HG03108 (cell line): ENCODE results near the gene CHPT1.
A peak's percentile ranks its signal among the peaks of the same experiment; 100 is the strongest.

Experiments
- ATAC-seq: cut with Tn5 transposase; IDR thresholded peaks from one replicate; pipeline ENCODE4 v1.9.1; 2021; ENCODE audit warnings: moderate library complexity; ENCODE audit not compliant: unreplicated experiment

Gene CHPT1

GRCh38 chr12:101761350-101761749 is 63.9 kb downstream of the CHPT1 start:
- ATAC-seq, result no peak

GRCh38 chr12:101761781-101762180 is 64.3 kb downstream of the CHPT1 start:
- ATAC-seq, result no peak

DNA sequence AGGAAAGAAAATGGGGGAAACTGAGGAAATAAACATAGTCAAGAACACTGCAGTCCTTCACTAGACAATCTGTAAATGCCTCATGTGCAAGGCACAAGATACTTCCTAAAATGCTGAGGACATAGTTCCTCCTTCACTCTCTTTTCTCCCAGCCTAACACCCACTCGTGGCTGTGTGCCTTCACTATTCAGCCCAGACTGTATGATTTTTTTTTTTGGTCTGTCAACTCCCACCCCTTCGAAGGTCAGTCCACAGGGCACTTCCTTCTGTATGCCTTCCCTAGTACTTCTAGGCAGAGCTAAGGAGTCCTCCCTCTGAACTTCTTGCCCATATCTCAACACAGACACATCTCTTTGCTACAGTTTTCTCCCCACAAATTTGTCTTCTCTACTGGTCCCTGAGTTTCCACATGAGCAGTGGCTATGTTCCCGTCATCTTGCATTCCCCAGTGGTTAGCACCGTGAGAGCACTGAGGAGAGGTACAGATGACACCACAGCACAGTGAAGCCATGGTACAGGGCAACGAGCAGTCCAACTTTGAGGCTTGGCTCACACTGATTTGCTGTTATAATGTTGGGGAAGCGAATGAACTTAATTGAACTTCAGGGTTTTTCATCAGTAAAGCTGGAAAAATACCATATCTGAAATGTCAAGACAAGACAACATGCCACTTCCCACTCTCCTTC is 65.9 kb downstream of the CHPT1 start:
- ATAC-seq, result no peak

- no peak for ATAC-seq
Measured at GRCh38 chr12:101764051-101764792, 66.8 kb downstream of the CHPT1 start.

DNA sequence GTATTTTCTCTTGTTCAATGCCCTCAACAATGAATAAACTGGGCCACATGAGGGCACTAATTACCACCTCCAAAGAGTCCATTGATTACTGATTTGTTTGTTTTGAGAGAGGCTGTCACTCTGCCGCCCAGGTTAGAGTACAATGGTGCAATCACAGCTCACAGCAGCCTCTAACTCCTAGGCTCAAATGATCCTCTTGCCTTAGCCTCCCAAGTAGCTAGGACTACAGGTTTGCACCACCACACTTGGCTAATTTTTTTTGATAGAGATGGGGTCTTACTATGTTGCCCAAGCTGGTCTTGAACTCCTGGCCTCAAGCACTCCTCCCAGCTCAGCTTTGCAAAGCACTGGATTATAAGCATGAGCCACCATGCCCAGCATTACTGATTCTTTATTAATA is 70.1 kb downstream of the CHPT1 start:
- ATAC-seq, result no peak

DNA sequence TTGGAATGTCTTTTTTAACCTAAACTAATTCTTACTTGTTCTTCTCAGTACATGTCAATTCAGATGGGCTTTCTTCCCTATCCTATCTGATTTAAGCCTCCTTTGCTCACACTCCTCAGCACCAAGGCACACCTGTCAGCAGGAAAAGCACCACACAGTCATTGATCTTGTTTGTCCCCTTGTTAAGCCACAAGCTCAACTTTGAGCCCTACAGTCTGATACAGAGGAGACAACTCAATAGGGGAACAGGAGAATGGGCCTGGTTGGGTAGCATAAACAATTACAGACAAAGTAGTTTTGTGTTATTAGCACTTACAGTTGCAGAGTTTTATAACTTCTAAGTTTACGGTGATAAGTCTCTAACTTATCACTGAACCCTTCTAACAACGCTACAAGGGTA is 71.3 kb downstream of the CHPT1 start:
- no peak for ATAC-seq

DNA sequence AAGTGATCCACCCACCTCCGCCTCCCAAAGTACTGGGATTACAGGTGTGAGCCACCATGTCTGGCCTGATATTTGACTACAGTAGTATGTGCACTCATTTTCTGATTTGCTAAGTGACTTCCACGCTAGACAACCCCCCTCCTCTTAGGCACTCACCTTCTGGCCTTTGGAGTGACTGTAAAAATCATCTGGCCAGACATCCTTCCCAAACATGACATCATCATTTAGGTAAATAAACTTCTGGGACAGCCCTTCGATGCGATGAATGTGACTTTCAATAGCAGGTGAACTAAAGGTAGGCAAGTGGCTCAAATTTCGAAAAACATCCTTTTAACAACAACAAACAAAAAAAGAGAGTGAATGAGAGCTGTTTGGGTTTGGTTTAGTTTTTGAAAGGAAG is 72.4 kb downstream of the CHPT1 start:
- no peak for ATAC-seq

DNA sequence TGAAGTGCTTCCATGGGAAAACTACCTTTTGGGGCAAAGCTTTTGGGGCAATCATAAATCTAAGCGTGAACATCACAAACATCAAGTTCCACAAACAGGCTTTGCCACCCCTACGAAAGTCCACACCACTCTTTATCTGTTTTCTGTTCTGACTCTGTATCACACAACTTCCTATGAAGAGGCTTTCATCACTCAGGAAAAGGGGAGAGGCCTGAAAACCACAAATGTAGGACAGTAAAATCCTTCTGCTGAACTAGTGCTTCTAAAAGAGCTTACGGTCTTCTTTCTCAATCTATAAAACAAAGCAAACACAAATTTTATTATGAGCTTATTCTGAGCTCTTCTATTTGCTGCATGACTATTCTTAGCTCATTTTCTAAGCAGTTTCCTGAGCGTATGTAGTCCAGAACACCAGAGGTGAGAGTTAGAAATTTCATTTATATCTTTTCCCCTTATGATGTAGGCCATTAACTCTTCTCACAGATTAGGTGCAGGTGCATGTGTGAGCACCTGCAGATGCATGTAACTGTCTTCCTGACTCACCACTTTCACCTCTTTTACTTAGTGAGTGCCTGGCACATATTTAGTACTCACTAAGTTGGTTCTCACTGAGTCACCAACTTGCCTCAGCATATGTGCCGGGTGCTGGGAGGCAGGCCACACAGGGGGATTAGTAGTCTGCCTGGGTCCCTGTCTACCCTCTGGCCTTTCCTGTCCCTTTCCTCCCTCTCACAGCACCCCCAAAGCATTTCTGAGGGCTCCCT is 74.8 kb downstream of the CHPT1 start:
- ATAC-seq, result no peak

GRCh38 chr12:101773650-101774162 is 76.3 kb downstream of the CHPT1 start:
- ATAC-seq, result peak; percentile 54

- no peak for ATAC-seq
Measured at GRCh38 chr12:101775816-101776215, 78.4 kb downstream of the CHPT1 start.

DNA sequence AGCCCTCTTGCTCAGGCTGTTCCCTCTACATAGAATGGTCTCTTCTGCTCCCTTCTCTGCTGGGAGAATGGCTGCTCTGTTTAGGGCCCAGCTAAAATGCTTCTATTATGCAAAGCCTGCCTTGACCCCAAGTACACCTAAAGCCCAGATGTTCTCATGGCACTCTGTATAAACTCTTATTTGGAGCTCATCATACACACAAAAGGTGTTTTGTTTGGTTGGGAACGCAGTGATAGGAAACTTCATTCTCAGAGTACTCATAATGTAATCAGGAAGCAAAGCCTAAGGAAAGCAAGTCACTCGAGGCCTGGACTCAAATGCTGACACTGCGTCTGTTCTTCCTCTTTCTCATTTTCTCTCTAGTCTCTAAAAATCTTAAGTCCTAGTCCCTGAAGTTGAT is 80.0 kb downstream of the CHPT1 start:
- ATAC-seq, result no peak

DNA sequence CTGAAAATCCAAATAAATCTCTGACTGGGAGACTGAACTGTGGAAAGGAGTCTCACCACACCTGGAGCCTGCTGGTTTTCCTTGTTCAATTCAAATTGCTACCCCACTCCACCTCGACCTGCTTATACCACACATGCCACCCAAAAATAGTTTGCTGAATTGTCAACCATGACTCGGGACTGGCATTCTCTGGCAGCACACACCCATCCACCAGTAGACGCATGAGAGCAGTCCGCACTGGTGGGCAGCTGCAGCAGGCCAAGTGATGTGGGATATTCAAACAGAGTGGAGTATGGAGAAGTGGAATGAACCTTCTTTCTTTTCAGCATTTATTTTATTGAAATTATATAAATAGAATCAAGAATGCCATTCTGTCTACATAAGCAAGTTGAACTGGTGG is 80.5 kb downstream of the CHPT1 start:
- ATAC-seq, result no peak
